NCI-H82 (cell line): ENCODE measurements around the gene CHST8.
"Not testable (repeated sequence)": the region's sequence is repeated elsewhere in the genome, so short reads cannot be mapped to it uniquely, and the experiment has no call there.

Source experiments
- DNase-seq: peaks from one replicate; lab custom pipeline; 2025; lab: John Stamatoyannopoulos, UW

Gene CHST8

DNA sequence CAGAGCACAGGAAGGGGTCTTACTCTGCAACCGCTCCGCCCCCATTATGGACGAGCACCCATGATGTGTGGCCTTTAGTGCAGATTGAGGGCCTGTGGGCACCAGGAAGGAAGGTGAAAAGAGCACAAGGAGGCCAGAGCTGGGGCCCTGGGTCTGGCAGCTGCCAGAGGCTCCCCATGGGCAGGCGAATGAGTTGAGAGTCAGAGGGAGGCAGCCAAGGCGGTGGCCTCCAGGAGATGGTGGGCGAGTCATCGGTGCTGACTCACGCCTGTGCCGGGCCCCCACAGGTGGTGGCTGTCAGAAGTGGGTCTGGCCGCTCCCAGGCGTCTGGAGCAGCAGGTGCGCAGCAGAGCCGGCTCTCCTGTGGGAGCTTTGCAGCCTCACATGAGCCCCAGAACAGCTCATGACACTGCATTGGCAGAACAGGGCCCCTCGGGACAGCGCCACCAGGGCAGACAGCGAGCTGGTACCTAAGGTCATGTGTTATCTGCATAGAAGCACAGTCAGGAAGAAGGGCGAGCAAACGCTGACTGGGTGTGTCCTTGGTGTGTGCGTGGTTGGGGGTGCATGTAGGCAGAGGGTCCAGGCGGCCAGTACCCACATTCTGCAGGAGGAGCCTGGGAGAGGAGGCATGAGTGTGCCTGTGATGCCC is 68.8 kb downstream of the CHST8 start:
- no peak for DNase-seq

DNA sequence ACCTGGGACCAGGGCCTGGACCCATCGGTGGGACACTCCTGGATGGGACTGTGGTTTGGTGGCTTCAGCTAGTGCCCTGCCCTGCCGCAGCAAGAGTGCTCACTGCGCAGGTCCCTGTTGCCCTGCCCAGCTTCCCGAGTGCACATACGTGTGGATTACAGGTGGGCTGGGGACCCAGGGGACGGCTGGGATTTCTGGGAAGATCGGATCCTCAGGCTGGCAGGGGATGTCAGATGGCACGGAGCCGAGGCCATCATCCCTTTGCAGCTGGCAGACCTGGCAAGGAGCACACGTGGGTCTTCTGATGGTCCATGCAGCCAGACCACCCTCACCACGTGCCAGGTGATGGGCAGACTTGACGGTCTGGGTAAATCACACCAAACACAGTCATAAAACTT is 69.3 kb downstream of the CHST8 start:
- no peak for DNase-seq

- no peak for DNase-seq
Observed at GRCh38 chr19:33691736-33692135, 70.0 kb downstream of the CHST8 start.

DNA sequence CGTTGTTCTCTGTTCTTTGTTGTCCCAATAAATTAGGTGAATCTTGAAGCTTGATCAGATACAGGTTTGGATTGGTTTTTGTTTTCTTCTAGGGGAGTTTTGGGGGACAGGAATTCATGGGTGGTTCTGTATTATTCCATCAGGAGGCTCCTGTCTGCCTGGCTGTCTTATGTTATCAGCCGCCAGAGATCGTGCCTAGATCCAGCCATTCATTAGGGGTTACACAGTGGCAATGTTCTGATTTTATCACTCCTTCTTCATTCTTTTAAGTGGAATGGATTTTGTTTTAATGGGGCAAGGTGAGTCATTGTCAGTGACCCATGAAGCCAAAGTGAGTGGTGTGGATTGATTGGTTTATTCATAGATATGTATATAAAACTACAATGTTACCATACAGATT is 71.9 kb downstream of the CHST8 start:
- no peak for DNase-seq

DNA sequence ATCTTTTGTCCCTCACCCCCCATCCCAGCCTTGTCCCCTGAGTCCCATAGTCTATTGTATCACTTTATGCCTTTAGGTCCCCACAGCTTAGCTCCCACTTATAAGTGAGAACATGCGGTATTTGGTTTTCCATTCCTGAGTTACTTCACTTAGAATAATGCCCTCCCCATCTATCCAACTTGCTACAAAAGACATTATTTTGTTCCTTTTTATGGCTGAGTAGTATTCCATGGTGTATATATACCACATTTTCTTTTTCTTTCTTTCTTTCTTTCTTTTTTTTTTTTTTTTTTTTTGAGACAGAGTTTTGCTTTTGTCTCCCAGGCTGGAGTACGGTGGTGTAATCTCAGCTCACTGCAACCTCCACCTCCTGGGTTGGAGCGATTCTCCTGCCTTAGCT is 73.8 kb downstream of the CHST8 start:
- DNase-seq = not testable (repeated sequence)

DNA sequence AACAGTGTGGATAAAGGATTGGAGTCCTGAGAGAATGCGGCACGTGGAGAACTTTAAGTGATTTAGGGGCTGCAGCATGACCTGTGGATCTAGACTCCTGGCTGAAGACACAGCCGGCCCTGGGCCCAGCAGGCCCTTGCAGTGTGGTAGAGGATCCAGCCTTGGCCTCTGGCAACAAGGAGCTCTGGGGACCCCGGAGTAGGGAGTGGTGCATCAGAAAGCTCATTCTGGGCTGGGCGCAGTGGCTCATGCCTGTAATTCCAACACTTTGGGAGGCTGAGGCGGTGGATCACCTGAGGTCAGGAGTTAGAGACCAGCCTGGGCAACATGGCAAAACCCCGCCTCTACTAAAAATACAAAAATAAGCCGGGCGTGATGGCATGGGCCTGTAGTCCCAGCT is 76.0 kb downstream of the CHST8 start:
- DNase-seq = no peak

GRCh38 chr19:33698576-33699435 is 77.1 kb downstream of the CHST8 start:
- no peak for DNase-seq

DNA sequence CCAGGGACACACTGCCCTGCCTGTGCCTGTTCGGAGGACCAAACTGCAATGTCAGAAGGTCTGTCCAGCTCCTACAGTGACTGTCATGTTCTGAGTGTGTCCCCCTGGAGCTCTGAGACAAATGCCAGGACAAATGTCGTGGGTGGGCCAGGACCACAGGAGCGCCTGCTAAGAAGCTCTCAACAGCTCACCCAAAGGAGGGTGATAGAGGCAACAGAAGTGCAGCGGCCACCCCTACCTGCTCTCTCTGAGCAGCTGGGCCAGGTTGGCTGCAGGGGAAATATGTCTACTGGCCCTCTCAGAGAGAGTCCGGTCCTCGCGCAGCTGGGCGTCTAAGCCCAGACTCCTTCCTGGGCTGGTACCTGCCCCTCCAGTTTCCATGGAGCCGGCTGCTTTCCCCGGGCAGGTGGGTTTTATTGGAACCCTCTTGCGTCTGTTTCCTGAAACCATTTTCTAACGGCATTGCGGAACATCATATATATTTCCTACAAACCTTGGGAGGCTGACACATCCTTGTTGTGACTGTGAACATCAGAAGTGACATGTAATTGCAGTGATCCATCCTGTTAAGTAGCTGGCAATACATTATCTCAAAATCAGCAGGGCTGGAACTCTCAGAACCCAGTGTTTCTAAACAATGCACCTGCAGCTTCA is 78.1 kb downstream of the CHST8 start:
- DNase-seq = no peak

DNA sequence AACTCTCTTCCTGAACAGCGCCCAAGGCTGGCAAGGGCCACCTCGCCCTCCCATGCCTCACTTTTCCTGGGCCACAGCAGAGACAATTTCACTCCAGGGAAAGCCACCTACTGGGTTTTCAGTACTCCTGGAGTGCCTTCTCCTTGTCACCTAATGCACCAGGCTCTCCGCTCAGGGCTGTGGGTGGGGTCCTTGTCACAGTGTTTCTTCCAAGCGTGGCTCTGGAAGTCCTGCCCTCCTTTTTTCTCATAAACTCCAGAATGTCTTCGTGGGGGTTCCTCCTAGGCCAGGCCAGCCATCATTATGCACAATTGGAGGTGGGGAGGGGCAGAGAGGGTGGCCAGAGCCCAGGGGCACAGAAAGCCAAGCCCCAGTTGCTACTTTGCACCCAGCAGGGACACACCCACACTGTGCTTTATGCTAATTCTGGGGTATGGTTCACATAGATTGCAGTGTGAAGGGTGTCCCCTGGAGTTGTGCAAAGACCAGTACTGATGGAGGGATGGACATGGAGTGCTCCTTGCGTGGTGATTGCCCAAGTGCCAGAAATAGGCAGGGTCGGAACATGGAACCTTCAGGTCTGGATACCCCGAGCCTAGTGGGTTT is 78.8 kb downstream of the CHST8 start:
- no peak for DNase-seq

DNA sequence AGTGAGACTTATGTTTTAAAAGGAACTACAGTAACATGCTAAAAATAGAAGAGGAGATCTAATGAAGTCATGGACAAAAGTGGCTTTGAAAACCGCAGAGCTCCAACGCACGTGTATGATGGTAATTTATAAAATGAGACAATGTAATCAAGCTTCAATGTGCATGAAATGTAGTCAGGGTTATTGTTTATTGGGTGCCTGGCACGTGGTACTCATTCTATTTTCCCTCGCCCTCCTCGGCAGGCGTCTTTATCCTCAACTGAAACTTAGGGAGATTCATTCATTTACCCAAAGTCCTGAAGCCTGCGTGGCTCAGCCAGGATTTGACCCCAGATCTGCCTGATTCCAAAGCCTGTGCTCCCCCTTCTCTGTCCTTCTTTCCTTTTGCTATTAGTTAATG is 79.8 kb downstream of the CHST8 start:
- DNase-seq = no peak

- DNase-seq = no peak
Observed at GRCh38 chr19:33702606-33703437, 81.1 kb downstream of the CHST8 start.

DNA sequence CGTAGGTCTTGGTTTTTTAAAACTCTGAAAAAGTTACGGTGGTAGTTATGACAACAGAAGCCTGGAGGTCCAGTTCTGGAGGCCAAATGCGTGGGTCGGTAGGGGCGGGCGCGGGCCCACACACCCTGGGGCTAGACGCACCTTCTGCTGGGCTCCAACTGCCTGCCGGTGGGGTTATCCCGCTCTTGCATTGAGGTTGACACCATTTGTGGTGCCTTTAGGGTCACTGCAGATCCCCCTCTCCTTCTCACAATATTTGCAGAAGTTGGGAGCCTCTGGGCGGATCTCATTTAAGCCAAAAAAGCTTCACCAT is 81.6 kb downstream of the CHST8 start:
- no peak for DNase-seq

GRCh38 chr19:33703821-33704220 is 82.1 kb downstream of the CHST8 start:
- no peak for DNase-seq

DNA sequence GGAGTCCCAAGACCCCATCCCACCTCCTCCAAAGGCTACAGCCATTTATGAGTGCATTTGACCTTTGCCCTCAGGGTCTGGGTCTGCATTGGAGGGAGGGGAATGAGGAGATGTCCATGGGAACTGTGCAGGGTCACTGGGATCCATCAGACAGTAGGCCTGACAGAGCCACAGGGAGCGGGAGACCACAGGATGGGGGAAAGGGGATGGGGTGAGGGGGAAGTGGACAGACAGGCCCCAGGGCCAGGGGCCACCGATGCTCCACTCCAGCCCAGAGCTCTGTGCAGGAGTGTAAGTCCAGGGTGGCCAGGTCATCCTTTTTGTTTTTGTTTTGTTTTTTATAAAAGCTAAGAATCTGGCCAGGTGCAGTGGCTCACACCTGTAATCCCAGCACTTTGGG is 82.5 kb downstream of the CHST8 start:
- no peak for DNase-seq

DNA sequence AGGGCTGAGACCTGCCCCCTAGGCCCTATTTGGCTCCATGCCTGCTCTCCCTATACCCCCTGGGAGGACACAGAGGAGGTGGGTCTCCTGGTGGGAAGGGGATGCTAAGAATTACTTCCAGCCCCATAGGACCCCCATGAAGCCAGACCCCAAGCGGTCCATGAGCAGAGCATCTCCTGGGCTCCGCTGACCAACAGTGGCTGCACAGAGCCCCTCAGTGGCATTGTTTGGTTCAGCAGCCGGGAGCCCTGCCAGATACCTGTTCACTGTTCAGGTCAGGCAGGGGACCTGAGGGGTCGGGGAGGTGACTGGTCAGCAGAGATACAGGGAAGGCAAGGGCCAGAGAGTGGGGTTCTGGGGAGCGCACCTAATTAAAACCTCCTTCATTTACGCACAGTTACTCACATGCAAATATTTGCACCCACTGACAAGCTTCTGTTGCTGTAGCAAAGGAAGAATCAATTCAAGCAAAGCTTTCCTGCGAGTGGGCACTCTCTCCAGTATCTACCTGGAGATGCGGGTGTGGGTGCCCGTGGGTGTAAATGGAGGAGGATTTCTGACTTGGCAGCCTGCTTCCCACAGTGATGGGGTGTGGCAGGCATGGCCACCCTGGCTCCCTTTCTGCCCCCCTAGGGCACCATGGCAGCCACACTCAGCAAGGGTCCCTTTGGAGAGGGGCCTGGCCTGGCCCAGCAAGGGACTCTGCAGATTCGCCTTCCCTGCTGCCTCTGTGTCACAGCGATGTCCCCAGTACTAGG is 83.5 kb downstream of the CHST8 start:
- DNase-seq = no peak

DNA sequence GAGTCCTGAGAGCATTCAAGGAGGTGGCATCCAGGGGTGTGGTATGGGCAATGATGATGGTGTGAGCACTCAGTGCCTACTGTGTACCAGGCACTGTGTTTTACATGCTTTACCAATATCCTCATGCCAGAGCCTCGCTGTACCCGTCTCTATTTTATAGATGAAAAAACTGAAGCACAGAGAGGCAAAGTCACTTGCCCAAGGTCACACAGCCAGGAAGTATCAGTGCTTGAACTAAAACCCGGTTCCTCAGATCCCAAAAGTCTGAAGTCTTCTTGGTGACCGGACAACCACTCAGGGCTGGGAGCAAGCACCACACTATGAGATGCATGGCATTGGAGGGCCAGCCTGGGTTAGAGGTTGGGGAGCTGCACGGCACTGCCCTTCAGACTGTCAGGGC is 84.1 kb downstream of the CHST8 start:
- DNase-seq = no peak

- peak; percentile 53 for DNase-seq
Observed at GRCh38 chr19:33706631-33707030, 84.9 kb downstream of the CHST8 start.

- no peak for DNase-seq
Observed at GRCh38 chr19:33712268-33712667, 90.5 kb downstream of the CHST8 start.

GRCh38 chr19:33713194-33713593 is 91.4 kb downstream of the CHST8 start:
- DNase-seq = no peak

DNA sequence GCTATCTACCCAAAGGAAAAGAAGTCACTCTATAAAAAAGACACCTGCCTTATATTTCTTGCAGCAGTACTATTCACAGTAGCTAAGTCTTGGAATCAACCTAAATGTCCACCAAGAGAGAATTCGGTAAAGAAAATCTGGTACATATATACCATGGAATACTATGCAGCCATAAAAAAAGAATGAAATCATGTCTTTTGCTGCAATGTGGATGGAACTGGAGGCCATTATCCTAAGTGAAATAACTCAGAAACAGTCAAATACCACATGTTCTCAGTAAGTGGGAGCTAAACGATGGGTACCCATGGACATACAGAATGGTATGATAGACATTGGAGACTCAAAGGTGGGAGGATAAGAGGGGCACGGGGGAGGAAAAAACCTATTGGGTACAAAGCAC is 92.4 kb downstream of the CHST8 start:
- no peak for DNase-seq

DNA sequence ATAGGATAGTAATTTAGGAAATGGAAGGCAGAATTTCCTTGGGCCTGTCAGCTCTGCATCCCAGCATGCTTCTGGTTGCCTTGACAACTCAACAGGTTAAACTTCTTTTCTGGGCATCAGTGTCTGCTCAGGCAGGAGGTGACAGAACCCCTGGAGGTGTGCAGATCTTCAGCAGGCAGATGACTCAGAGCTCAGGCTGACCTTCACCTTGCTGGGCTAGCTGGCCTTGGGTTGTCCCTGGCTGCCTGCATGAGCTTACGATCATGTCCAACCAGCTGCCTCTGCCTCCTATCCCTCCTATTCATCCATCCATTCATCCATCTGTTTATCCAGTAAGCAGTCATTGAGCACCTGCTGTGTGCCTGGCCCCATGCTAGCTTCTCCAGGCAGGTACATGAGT is 93.7 kb downstream of the CHST8 start:
- no peak for DNase-seq
